ENCODE data around the gene ZNF260.
"Not testable (repeated sequence)": the region's sequence is repeated elsewhere in the genome, so short reads cannot be mapped to it uniquely, and the experiment has no call there.

The ZNF260 gene

DNA sequence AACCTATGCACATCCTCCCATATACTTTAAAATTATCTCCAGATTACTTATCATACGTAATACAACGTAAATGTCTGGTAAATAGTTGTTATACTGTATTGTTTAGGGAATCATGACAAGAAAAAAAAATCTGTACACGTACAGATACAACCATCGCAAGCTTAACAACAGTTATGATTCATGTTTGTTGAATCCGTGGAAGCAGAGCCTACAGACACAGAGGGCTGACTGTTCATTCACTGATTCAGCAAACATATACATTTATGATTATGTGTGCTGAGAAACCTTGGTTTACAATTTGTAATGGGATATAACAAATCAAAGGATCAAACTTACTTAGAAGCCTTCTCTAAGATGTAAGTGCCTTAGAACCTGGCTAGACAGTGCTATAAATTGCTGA lies 1.5 kb downstream of the ZNF260 start:
- Histone ChIP-seq H3K4me1 (ENCODE audit: insufficient read depth, low read length) (peaks cover 11% of the 10 kb centered on the region), H2AFZ (ENCODE audit: low read depth, low read length) (no peak overlapping the region), H3K4me3 (ENCODE audit: low read length) (peak overlapping the region; percentile 76), H3K9me3 (ENCODE audit: low read length) (peaks cover 40% of the 10 kb centered on the region), H3K27me3 (ENCODE audit: insufficient read depth, low read length) (no peaks in the 10 kb centered on the region), H3K36me3 (ENCODE audit: insufficient read depth, low read length) (peaks cover 34% of the 10 kb centered on the region)

DNA sequence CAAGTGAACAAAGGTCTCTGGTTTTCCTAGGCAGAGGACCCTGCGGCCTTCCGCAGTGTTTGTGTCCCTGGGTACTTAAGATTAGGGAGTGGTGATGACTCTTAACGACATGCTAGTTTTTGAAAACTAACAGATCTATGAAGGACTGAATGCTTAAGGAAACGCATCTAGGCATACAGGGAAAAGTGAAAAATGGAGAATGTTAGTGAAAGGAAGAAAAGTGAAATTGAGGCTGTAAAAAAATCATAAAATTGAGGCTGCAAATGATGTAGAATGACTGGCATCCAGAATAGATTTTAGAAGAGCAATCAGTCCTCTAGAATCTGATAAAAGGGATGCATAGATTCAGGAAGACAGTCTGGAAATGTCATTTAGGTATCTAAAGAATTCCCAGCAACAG lies 3.5 kb downstream of the ZNF260 start:
- H3K4me3 ChIP-seq (ENCODE audit: low read length) = no peak overlapping the region

DNA sequence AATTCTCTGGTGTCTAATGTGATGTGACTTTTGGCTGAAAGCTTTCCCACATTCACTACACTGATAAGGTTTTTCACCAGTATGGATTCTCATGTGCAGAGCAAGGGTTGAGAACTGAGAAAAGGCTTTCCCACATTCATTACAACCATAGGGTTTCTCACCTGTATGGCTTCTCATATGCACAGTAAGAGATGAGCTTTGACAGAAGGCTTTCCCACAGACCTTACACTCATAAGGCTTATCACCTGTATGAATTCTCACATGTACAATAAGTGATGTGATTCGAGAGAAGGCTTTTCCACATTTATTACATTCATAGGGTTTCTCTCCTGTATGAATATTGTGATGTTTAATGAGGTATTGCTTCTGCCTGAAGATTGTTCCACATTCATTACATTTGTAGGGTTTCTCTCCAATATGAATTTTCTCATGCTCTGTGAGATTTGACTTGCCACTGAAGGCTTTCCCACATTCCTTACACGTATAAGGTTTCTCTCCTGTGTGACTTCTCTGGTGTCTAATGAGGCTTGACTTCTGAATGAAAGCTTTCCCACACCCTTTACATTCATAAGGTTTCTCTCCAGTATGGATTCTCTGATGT lies 14.0 kb downstream of the ZNF260 start:
- H3K36me3 ChIP-seq (ENCODE audit: insufficient read depth, low read length) = peaks cover 73% of the 10 kb centered on the region
- H3K27me3 ChIP-seq (ENCODE audit: insufficient read depth, low read length) = no peaks in the 10 kb centered on the region
- peaks cover 70% of the 10 kb centered on the region for H3K9me3 ChIP-seq (ENCODE audit: low read length)
- H2AFZ ChIP-seq (ENCODE audit: low read depth, low read length) = no peak overlapping the region
- H3K4me3 ChIP-seq (ENCODE audit: low read length) = no peak overlapping the region
- no peaks in the 10 kb centered on the region for H3K4me1 ChIP-seq (ENCODE audit: insufficient read depth, low read length)

More for the DNA sequence above, 3.5 kb downstream of the ZNF260 start:
- peaks cover 11% of the 10 kb centered on the region for H3K4me1 ChIP-seq (ENCODE audit: insufficient read depth, low read length)
- H3K27me3 ChIP-seq (ENCODE audit: insufficient read depth, low read length) = no peaks in the 10 kb centered on the region
- H2AFZ ChIP-seq (ENCODE audit: low read depth, low read length) = no peak overlapping the region
- H3K9me3 ChIP-seq (ENCODE audit: low read length) = peaks cover 51% of the 10 kb centered on the region
- H3K36me3 ChIP-seq (ENCODE audit: insufficient read depth, low read length) = peaks cover 50% of the 10 kb centered on the region

DNA sequence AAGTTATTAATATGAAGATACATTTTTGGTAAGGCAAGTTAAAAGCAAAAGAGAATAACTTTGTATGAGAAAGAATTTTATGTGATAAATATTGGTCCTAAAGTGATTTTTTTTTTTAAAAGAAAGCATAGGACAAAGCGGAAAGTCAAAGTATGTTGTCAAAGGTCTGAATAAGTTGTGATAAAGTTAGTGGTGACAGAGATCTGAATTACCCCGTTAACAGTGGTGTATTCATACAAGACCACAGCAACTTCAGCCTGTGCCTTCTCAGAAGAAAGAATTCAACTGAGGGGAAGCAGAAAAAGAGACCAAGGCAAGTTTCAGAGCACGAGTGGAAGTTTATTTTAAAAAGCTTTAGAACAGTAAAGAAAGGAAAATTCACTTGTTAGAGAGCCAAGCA lies 19.7 kb downstream of the ZNF260 start:
- H3K4me3 ChIP-seq (ENCODE audit: low read length) = no peak overlapping the region
- no peak overlapping the region for H2AFZ ChIP-seq (ENCODE audit: low read depth, low read length)
- peaks cover 22% of the 10 kb centered on the region for H3K9me3 ChIP-seq (ENCODE audit: low read length)
- no peaks in the 10 kb centered on the region for H3K4me1 ChIP-seq (ENCODE audit: insufficient read depth, low read length)
- H3K27me3 ChIP-seq (ENCODE audit: insufficient read depth, low read length) = no peaks in the 10 kb centered on the region
- peaks cover 20% of the 10 kb centered on the region for H3K36me3 ChIP-seq (ENCODE audit: insufficient read depth, low read length)

DNA sequence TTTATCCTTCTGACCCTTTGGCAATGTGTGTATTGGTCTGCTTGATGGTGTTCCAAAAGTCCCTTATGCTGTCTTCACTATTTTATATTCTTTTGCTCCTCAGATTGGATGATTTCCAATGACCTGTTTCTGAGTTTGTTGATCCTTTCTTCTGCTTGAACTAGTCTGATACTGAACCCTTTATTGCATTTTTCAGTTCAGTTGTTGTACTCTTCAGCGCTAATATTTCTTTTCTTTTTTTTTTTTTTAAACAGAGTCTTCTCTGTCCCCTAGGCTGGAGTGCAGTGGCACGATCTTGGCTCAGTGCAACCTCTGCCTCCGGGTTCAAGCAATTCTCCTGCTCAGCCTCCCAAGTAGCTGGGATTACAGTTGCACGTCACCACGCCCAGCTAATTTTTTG lies 26.1 kb downstream of the ZNF260 start:
- Histone ChIP-seq H3K4me3 (ENCODE audit: low read length) (no peak overlapping the region), H3K9me3 (ENCODE audit: low read length) (peaks cover 15% of the 10 kb centered on the region), H3K36me3 (ENCODE audit: insufficient read depth, low read length) (no peaks in the 10 kb centered on the region), H2AFZ (ENCODE audit: low read depth, low read length) (no peak overlapping the region), H3K4me1 (ENCODE audit: insufficient read depth, low read length) (no peaks in the 10 kb centered on the region), H3K27me3 (ENCODE audit: insufficient read depth, low read length) (no peaks in the 10 kb centered on the region)

DNA sequence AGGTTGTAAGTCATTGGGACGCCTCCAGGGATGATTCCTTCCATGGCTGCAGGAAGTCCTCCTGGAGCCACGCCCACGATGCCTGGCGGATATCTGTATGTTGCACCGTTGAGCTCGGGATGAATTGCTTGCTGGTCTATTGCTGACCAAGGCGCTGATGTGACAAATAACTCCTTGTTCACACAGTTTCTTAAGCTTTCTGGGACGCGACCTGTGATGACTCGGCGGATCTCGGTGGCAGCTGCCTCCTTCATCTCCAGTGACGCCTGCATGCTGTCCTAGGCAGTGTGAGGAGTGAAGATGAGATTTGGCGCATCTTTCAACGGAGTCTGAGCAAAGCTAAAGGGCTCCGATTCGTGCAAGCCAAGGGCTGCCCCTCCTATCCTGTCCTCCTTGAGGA lies 31.1 kb downstream of the ZNF260 start:
- H2AFZ ChIP-seq (ENCODE audit: low read depth, low read length) = no peak overlapping the region
- H3K9me3 ChIP-seq (ENCODE audit: low read length) = peaks cover 17% of the 10 kb centered on the region
- H3K27me3 ChIP-seq (ENCODE audit: insufficient read depth, low read length) = no peaks in the 10 kb centered on the region
- no peaks in the 10 kb centered on the region for H3K36me3 ChIP-seq (ENCODE audit: insufficient read depth, low read length)
- H3K4me3 ChIP-seq (ENCODE audit: low read length) = no peak overlapping the region
- no peaks in the 10 kb centered on the region for H3K4me1 ChIP-seq (ENCODE audit: insufficient read depth, low read length)

DNA sequence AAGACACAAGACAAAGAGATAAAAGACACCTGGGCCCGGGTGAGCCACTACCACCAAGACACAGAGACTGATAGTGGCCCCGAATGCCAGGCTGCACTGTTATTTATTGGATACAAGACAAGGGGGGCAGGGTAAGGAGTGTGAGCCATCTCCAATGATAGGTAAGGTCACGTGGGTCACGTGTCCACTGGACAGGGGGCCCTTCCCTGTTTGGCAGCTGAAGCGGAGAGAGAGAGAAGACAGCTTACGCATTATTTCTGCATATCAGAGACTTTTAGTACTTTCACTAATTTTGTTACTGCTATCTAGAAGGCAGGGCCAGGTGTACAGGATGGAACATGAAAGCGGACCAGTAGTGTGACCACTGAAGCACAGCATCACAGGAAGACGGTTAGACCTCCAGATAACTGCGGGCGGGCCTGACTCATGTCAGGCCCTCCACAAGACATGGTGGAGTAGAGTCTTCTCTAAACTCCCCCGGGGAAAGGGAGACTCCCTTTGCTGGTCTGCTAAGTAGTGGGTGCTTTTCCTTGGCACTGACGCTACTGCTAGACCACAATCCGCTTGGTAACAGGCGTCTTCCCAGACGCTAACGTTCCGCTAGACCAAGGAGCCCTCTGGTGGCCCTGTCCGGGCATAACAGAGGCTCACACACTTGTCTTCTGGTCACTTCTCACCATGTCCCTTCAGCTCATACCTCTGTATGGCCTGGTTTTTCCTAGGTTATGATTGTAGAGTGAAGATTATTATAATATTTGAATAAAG lies 35.2 kb downstream of the ZNF260 start:
- not testable (repeated sequence) for H2AFZ ChIP-seq (ENCODE audit: low read depth, low read length); H3K36me3 ChIP-seq (ENCODE audit: insufficient read depth, low read length); H3K4me3 ChIP-seq (ENCODE audit: low read length); H3K4me1 ChIP-seq (ENCODE audit: insufficient read depth, low read length); H3K27me3 ChIP-seq (ENCODE audit: insufficient read depth, low read length)
- H3K9me3 ChIP-seq (ENCODE audit: low read length) = peaks cover 13% of the 10 kb centered on the region

DNA sequence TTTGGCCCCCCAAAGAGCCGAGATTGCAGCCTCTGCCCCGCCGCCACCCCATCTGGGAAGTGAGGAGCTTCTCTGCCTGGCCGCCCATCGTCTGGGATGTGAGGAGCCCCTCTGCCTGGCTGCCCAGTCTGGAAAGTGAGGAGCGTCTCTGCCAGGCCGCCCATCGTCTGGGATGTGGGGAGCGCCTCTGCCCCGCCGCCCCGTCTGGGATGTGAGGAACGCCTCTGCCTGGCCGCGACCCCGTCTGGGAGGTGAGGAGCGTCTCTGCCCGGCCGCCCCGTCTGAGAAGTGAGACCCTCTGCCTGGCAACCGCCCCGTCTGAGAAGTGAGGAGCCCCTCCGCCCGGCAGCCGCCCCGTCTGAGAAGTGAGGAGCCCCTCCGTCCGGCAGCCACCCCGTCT lies 37.2 kb downstream of the ZNF260 start:
- H3K4me1 ChIP-seq (ENCODE audit: insufficient read depth, low read length); H3K36me3 ChIP-seq (ENCODE audit: insufficient read depth, low read length); H3K27me3 ChIP-seq (ENCODE audit: insufficient read depth, low read length); H2AFZ ChIP-seq (ENCODE audit: low read depth, low read length); H3K9me3 ChIP-seq (ENCODE audit: low read length); H3K4me3 ChIP-seq (ENCODE audit: low read length): not testable (repeated sequence)

DNA sequence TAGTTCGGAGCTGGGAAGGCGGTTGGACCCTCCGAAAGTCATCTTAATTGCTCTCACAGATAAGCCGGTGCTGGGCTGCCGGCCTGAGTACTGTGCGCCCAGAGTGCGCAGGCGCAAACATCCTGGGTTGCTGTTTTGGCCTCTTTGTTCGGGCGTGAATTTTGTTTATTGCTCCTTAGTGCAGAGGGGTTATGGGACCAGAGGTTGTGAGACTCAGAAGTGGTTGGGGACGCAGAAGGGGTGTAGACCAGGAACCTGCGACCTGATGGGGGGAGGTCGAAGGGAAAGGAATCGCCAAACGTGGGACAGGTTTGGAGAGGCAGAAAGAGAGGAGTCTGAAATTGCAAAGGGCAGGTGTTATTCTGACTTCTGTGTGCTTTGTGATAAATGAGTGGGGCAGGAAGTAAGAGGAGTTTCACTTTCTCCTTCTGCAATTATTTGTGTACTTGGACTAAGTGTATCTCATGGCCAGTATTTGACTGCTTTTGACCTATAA lies 38.1 kb downstream of the ZNF260 start:
- Histone ChIP-seq H3K4me1 (ENCODE audit: insufficient read depth, low read length) (peaks cover 4% of the 10 kb centered on the region), H3K27me3 (ENCODE audit: insufficient read depth, low read length) (no peaks in the 10 kb centered on the region), H3K9me3 (ENCODE audit: low read length) (peaks cover 10% of the 10 kb centered on the region), H2AFZ (ENCODE audit: low read depth, low read length) (peak overlapping the region; percentile 38), H3K4me3 (ENCODE audit: low read length) (peak overlapping the region; percentile 65), H3K36me3 (ENCODE audit: insufficient read depth, low read length) (no peaks in the 10 kb centered on the region)

DNA sequence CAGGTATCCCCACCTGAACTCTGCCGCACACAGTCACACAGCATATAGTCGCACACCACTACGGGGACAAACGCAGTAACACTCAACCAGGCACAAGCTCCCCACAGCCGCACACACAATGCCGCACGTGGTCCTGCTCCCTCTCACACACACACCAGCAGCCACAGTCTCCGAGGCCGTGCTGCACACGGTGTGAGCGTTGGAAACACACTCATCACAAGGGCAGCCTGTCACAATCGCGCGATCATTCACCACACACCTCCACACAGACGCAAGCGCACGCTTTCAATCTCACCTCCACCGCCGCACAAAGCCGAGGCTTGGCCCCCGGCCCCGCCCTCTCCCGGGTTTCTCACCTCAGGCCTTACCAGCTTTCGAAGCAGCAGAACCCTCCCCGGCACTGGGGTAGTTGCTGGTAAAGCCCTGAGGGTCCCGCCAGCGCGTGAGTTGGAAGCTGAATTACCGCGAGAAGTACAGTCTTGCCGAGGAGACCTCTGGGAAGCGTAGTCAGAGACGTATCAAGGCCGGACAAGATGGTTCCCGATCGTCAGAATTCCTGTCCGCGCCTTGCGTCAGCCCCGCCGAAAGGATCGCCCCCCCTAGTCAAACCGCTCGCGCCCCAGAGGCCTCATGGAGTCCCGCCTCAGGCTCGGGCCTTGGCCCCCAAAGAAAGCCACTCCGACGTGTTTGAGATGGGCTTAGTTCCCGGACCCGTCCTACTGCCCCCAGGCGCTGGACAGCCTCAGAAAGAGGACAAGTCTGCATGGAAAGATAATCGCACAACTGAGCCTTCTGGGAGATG lies 38.8 kb downstream of the ZNF260 start, which contains the start of gene ZNF566:
Gene ZNF566, minus strand, starts transcription at position 444 of the 802 bp plus-strand sequence. CDS start 13,004 bp downstream, outside the sequence.
- Histone ChIP-seq H3K9me3 (ENCODE audit: low read length) (peaks cover 12% of the 10 kb centered on the region), H3K4me3 (ENCODE audit: low read length) (peak within 1 kb of the TSS; percentile 65), H2AFZ (ENCODE audit: low read depth, low read length) (peak within 1 kb of the TSS; percentile 38), H3K4me1 (ENCODE audit: insufficient read depth, low read length) (peaks cover 4% of the 10 kb centered on the region), H3K36me3 (ENCODE audit: insufficient read depth, low read length) (no peaks in the 10 kb centered on the region), H3K27me3 (ENCODE audit: insufficient read depth, low read length) (no peaks in the 10 kb centered on the region)

DNA sequence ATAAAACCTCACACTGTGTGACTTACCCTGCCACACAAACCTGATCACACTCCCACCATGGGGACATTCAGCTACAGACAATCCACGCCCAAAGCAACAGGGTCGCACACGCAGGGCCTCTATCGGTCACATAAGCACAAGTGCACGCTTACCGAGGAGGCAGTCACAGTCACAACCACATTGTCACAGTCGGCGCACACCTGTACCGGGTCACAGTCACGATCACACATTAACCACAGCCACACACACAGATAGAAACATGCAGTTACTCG lies 39.3 kb downstream of the ZNF260 start:
- Histone ChIP-seq H3K4me1 (ENCODE audit: insufficient read depth, low read length) (peaks cover 4% of the 10 kb centered on the region), H3K9me3 (ENCODE audit: low read length) (peaks cover 15% of the 10 kb centered on the region), H2AFZ (ENCODE audit: low read depth, low read length) (peak overlapping the region; percentile 38), H3K36me3 (ENCODE audit: insufficient read depth, low read length) (no peaks in the 10 kb centered on the region), H3K4me3 (ENCODE audit: low read length) (peak overlapping the region; percentile 65), H3K27me3 (ENCODE audit: insufficient read depth, low read length) (no peaks in the 10 kb centered on the region)

DNA sequence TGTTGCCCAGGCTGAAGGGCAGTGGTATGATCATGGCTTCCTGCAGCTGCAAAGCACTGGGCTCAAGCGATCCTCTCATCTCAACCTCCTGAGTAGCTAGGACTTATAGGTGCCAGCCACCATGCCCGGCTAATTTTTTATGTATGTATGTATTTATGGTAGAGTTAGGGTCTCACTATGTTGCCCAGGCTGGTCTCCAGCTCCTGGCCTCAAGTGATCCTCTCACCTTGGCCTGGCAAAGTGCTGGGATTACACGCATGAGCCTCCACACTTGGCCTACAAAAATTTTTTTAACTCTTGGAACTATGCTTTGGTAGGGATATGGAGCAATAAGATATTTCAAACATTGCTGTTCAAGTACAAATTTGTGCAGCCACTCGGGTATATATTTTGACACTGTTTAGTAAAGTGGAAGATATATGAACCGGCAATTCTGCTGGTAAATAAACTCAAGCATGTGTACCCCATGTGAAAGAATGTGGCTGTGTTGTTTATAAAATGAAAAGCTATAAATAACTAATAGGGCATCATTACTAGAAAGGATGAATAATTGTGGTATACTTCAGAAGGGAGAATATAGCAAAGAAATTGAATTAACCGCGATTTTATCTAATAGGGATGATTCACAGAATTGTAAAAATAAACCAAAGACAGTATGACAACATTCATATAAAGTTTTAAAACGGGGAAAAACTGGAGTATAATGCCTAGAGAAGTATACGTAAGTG lies 39.8 kb downstream of the ZNF260 start:
- Histone ChIP-seq H3K4me3 (ENCODE audit: low read length) (peak overlapping the region; percentile 65), H3K9me3 (ENCODE audit: low read length) (peaks cover 15% of the 10 kb centered on the region), H3K4me1 (ENCODE audit: insufficient read depth, low read length) (peaks cover 4% of the 10 kb centered on the region), H2AFZ (ENCODE audit: low read depth, low read length) (peak overlapping the region; percentile 38), H3K36me3 (ENCODE audit: insufficient read depth, low read length) (no peaks in the 10 kb centered on the region), H3K27me3 (ENCODE audit: insufficient read depth, low read length) (no peaks in the 10 kb centered on the region)

DNA sequence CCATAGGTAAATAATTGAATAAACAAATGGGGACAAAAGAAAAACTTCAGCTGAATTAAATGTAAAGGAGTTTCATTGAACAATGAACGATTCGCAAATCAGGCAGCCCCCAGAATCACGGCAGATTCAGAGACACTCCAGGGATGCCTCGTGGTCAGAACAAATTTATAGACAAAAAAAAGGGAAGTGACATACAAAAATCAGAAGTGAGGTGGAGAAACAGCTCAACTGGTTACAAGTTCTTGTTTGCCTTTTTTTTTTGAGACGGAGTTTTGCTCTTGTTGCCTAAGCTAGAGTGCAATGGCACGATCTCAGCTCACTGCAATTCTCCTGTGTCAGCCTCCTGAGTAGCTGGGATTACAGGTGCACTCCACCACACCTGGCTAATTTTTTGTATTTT lies 44.4 kb downstream of the ZNF260 start:
- Histone ChIP-seq H3K36me3 (ENCODE audit: insufficient read depth, low read length) (peaks cover 2% of the 10 kb centered on the region), H3K27me3 (ENCODE audit: insufficient read depth, low read length) (no peaks in the 10 kb centered on the region), H2AFZ (ENCODE audit: low read depth, low read length) (no peak overlapping the region), H3K4me3 (ENCODE audit: low read length) (no peak overlapping the region), H3K4me1 (ENCODE audit: insufficient read depth, low read length) (no peaks in the 10 kb centered on the region), H3K9me3 (ENCODE audit: low read length) (peaks cover 25% of the 10 kb centered on the region)

Measured in neuron (in vitro differentiated cells).